IgD-negative memory B cell (primary cell): ENCODE results near the gene METTL24. TPM values are rescaled to one million over a fixed set of nuclear protein-coding genes. Genes with fewer than 3 reads are reported as not detected.
"Not testable (repeated sequence)": the region's sequence is repeated elsewhere in the genome, so short reads cannot be mapped to it uniquely, and the experiment has no call there.

Experiments
- H3K27ac Mint-ChIP-seq, 3 donors: one replicate each; pipeline ENCODE4 v1.8.0; 2020 to 2022; ENCODE audit warnings: mild to moderate bottlenecking in 3 of 3, mixed read lengths in 3 of 3, moderate library complexity in 1 of 3
- H3K27me3 Mint-ChIP-seq: one replicate; pipeline ENCODE4 v1.8.0; 2021; ENCODE audit warnings: mixed read lengths
- H3K36me3 Mint-ChIP-seq: one replicate; pipeline ENCODE4 v1.8.0; 2020; ENCODE audit warnings: mild to moderate bottlenecking, mixed read lengths
- H3K4me1 Mint-ChIP-seq, 3 donors: one replicate each; pipeline ENCODE4 v1.8.0; 2020 to 2022; ENCODE audit warnings: mixed read lengths in 3 of 3, mild to moderate bottlenecking in 1 of 3
- H3K4me3 Mint-ChIP-seq, 4 donors: one replicate each; pipeline ENCODE4 v1.8.0; 2020 to 2022; ENCODE audit warnings: mild to moderate bottlenecking in 4 of 4, mixed read lengths in 4 of 4, moderate library complexity in 3 of 4
- H3K9me3 Mint-ChIP-seq, 3 donors: one replicate each; pipeline ENCODE4 v1.8.0; 2020 to 2021; ENCODE audit warnings: mixed read lengths in 3 of 3, mild to moderate bottlenecking in 1 of 3
- polyA plus RNA-seq: library from polyadenylated mRNA; unstranded; fragments of 300-500 nt; fragmentation: Illumina TruSeq; gene quantifications from one replicate; pipeline ENCODE4 v1.2.3, GENCODE V29; 2021

Gene METTL24
- polyA plus RNA-seq, 1 donor from 2014 or later = not detected

- Mint-ChIP-seq H3K27ac (no peak overlapping the region), H3K4me1 (peaks cover 4 to 9% (median 6%) of the 10 kb centered on the region in 3 donors), H3K4me3 (no peak overlapping the region), H3K27me3 (peaks cover 16% of the 10 kb centered on the region), H3K9me3 (no peaks in the 10 kb centered on the region), H3K36me3 (peaks cover 4% of the 10 kb centered on the region)
These were observed 4.6 kb downstream of the METTL24 start for GRCh38 chr6:110353457-110354001.

- no peak overlapping the region for H3K4me3 Mint-ChIP-seq
- H3K27ac Mint-ChIP-seq = no peak overlapping the region
- no peaks in the 10 kb centered on the region for H3K9me3 Mint-ChIP-seq
- H3K27me3 Mint-ChIP-seq = peaks cover 15% of the 10 kb centered on the region
- peaks cover 4 to 8% (median 6%) of the 10 kb centered on the region in 3 donors for H3K4me1 Mint-ChIP-seq
- H3K36me3 Mint-ChIP-seq = peaks cover 4% of the 10 kb centered on the region
These were observed 5.4 kb downstream of the METTL24 start for GRCh38 chr6:110352563-110353262.

- H3K4me1 Mint-ChIP-seq = peaks cover under 1 to 6% (median 4%) of the 10 kb centered on the region in 3 donors
- H3K9me3 Mint-ChIP-seq = no peaks in the 10 kb centered on the region
- no peak overlapping the region for H3K27ac Mint-ChIP-seq
- no peak overlapping the region for H3K4me3 Mint-ChIP-seq
- peaks cover 3% of the 10 kb centered on the region for H3K36me3 Mint-ChIP-seq
- H3K27me3 Mint-ChIP-seq = peaks cover 8% of the 10 kb centered on the region
These were observed 6.2 kb downstream of the METTL24 start for GRCh38 chr6:110351986-110352385.

- Mint-ChIP-seq H3K36me3 (peaks cover 1% of the 10 kb centered on the region), H3K9me3 (no peaks in the 10 kb centered on the region), H3K4me3 (no peak overlapping the region), H3K27ac (no peak overlapping the region), H3K27me3 (peaks cover 4% of the 10 kb centered on the region), H3K4me1 (peaks cover 0 to 2% (median 2%) of the 10 kb centered on the region in 3 donors)
These were observed 6.6 kb downstream of the METTL24 start for GRCh38 chr6:110351546-110351945.

- not testable (repeated sequence) for H3K4me3 Mint-ChIP-seq, H3K9me3 Mint-ChIP-seq, H3K36me3 Mint-ChIP-seq, H3K4me1 Mint-ChIP-seq, H3K27ac Mint-ChIP-seq, H3K27me3 Mint-ChIP-seq
These were observed 7.6 kb downstream of the METTL24 start for GRCh38 chr6:110350593-110350992.

GRCh38 chr6:110348961-110349690 is 9.0 kb downstream of the METTL24 start:
- no peaks in the 10 kb centered on the region for H3K9me3 Mint-ChIP-seq
- H3K36me3 Mint-ChIP-seq = no peaks in the 10 kb centered on the region
- no peaks in the 10 kb centered on the region for H3K27me3 Mint-ChIP-seq
- H3K4me3 Mint-ChIP-seq = no peak overlapping the region
- peaks cover 0 to 3% (median 0%) of the 10 kb centered on the region in 3 donors for H3K4me1 Mint-ChIP-seq
- H3K27ac Mint-ChIP-seq = no peak overlapping the region

GRCh38 chr6:110345025-110345424 is 13.1 kb downstream of the METTL24 start:
- Mint-ChIP-seq H3K9me3 (peaks cover 0 to 4% (median 0%) of the 10 kb centered on the region in 3 donors), H3K27me3 (peaks cover 1% of the 10 kb centered on the region), H3K27ac (no peak overlapping the region), H3K4me3 (no peak overlapping the region), H3K36me3 (peaks cover 2% of the 10 kb centered on the region), H3K4me1 (peaks cover 0 to 3% (median 0%) of the 10 kb centered on the region in 3 donors)

- Mint-ChIP-seq H3K9me3 (peaks cover 0 to 4% (median 0%) of the 10 kb centered on the region in 3 donors), H3K4me3 (no peak overlapping the region), H3K4me1 (peaks cover 0 to 3% (median 0%) of the 10 kb centered on the region in 3 donors)
These were observed 15.4 kb downstream of the METTL24 start for GRCh38 chr6:110342759-110343158.

GRCh38 chr6:110341663-110342596 is 16.2 kb downstream of the METTL24 start:
- Mint-ChIP-seq H3K4me3 (no peak overlapping the region), H3K36me3 (peaks cover 2% of the 10 kb centered on the region), H3K9me3 (peaks cover 0 to 4% (median 0%) of the 10 kb centered on the region in 3 donors), H3K27ac (no peak overlapping the region), H3K4me1 (peaks cover 0 to 3% (median 0%) of the 10 kb centered on the region in 3 donors), H3K27me3 (peaks cover 5% of the 10 kb centered on the region)

More at GRCh38 chr6:110342759-110343158, 15.4 kb downstream of the METTL24 start:
- peaks cover 3% of the 10 kb centered on the region for H3K27me3 Mint-ChIP-seq
- no peak overlapping the region for H3K27ac Mint-ChIP-seq
- peaks cover 2% of the 10 kb centered on the region for H3K36me3 Mint-ChIP-seq

GRCh38 chr6:110341067-110341466 is 17.1 kb downstream of the METTL24 start:
- Mint-ChIP-seq H3K27me3 (peaks cover 5% of the 10 kb centered on the region), H3K27ac (no peak overlapping the region), H3K4me1 (peaks cover 0 to 3% (median 0%) of the 10 kb centered on the region in 3 donors), H3K4me3 (no peak overlapping the region), H3K9me3 (peaks cover 0 to 7% (median 0%) of the 10 kb centered on the region in 3 donors), H3K36me3 (peaks cover 2% of the 10 kb centered on the region)

- no peak overlapping the region for H3K4me3 Mint-ChIP-seq
- peaks cover 6% of the 10 kb centered on the region for H3K27me3 Mint-ChIP-seq
- no peak overlapping the region for H3K27ac Mint-ChIP-seq
- H3K4me1 Mint-ChIP-seq = peaks cover 0 to 3% (median 0%) of the 10 kb centered on the region in 3 donors
- peaks cover 4% of the 10 kb centered on the region for H3K36me3 Mint-ChIP-seq
- peaks cover 0 to 7% (median 0%) of the 10 kb centered on the region in 3 donors for H3K9me3 Mint-ChIP-seq
These were observed 17.7 kb downstream of the METTL24 start for GRCh38 chr6:110340392-110340965.

GRCh38 chr6:110338820-110339470 is 19.2 kb downstream of the METTL24 start:
- Mint-ChIP-seq H3K4me1 (no peaks in the 10 kb centered on the region), H3K27ac (no peak overlapping the region), H3K27me3 (peaks cover 8% of the 10 kb centered on the region), H3K4me3 (no peak overlapping the region), H3K9me3 (peaks cover 0 to 7% (median 0%) of the 10 kb centered on the region in 3 donors), H3K36me3 (peaks cover 4% of the 10 kb centered on the region)

GRCh38 chr6:110337486-110337885 is 20.7 kb downstream of the METTL24 start:
- peaks cover 0 to 2% (median 0%) of the 10 kb centered on the region in 3 donors for H3K4me1 Mint-ChIP-seq
- H3K27me3 Mint-ChIP-seq = peaks cover 9% of the 10 kb centered on the region
- no peak overlapping the region for H3K4me3 Mint-ChIP-seq
- no peak overlapping the region for H3K27ac Mint-ChIP-seq
- peaks cover 4% of the 10 kb centered on the region for H3K36me3 Mint-ChIP-seq
- peaks cover 0 to 3% (median 0%) of the 10 kb centered on the region in 3 donors for H3K9me3 Mint-ChIP-seq
